Esophagus muscularis mucosa (tissue), 3 donors: ENCODE results near the gene RLN1.

Source experiments
- EP300 ChIP-seq: sonication (generic); formaldehyde crosslinking; IDR thresholded peaks from one replicate; pipeline ENCODE4 v1.6.1; 2017; ENCODE audit warnings: antibody characterized with exemption
- TF ChIP-seq, protein P1 (sequence below), 3 experiments: fragments of 200-600 bp in 2 of 3; fragments of 450-650 bp in 1 of 3; sonication (generic) in 2 of 3; IDR thresholded peaks; one replicate each; pipeline ENCODE4 v1.5.1; 2017 to 2019; ENCODE audit warnings: antibody characterized with exemption in 3 of 3, mild to moderate bottlenecking in 2 of 3, moderate library complexity in 1 of 3

DNA sequence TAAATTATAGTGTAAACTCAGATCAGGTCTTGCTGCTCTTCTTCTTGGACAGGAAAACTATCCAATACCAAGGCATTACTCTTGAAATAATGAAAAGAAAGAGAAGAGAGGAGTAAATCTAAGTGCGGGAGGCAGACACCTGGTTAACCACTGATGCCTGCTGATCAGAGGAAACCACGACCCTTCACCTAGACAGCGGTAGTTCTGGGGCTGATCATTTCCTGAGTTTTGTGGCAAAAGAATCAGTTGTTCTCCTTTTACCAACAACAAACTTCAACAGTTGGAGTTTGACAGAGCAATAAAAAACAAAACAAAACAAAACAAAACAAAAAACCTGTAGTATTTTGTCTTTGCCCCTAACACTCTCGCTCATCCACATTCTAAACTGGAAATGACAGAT is 3.0 kb downstream of the RLN1 start:
- TF ChIP-seq, protein P1, sequence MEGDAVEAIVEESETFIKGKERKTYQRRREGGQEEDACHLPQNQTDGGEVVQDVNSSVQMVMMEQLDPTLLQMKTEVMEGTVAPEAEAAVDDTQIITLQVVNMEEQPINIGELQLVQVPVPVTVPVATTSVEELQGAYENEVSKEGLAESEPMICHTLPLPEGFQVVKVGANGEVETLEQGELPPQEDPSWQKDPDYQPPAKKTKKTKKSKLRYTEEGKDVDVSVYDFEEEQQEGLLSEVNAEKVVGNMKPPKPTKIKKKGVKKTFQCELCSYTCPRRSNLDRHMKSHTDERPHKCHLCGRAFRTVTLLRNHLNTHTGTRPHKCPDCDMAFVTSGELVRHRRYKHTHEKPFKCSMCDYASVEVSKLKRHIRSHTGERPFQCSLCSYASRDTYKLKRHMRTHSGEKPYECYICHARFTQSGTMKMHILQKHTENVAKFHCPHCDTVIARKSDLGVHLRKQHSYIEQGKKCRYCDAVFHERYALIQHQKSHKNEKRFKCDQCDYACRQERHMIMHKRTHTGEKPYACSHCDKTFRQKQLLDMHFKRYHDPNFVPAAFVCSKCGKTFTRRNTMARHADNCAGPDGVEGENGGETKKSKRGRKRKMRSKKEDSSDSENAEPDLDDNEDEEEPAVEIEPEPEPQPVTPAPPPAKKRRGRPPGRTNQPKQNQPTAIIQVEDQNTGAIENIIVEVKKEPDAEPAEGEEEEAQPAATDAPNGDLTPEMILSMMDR (IDR thresholded peaks at IDR 0.05): no peak
- no peak for TF ChIP-seq EP300
